PFSK-1 (cell line): ENCODE data around the gene DNAH8.

ENCODE experiments used
- FOXP2 ChIP-seq: optimal IDR thresholded peaks from 2 replicates; pipeline ENCODE3; 2011; ENCODE audit warnings: borderline replicate concordance, control low read depth, inconsistent platforms; ENCODE audit not compliant: insufficient read depth; ENCODE audit errors: extremely low read length, extremely low read depth
- POLR2AphosphoS5 ChIP-seq: IDR thresholded peaks from 2 replicates; pipeline ENCODE4 v1.6.1; 2012; ENCODE audit warnings: low read depth, mild to moderate bottlenecking, control low read depth, low read length, moderate library complexity
- REST ChIP-seq, 2 experiments: IDR thresholded peaks; 2 replicates each; pipeline versions ENCODE4 v1.6.1 to v1.8.0; 2011 to 2012; ENCODE audit warnings: low read depth in 2 of 2, low read length in 2 of 2, control low read depth in 1 of 2, inconsistent platforms in 1 of 2, mild to moderate bottlenecking in 1 of 2, moderate library complexity in 1 of 2; ENCODE audit not compliant: insufficient read depth in 1 of 2
- SIN3A ChIP-seq: IDR thresholded peaks from 2 replicates; pipeline ENCODE4 v1.6.1; 2012; ENCODE audit warnings: mild to moderate bottlenecking, low read length, moderate library complexity, borderline replicate concordance; ENCODE audit not compliant: insufficient read depth
- TAF1 ChIP-seq: IDR thresholded peaks from 2 replicates; pipeline ENCODE4 v1.6.1; 2012; ENCODE audit warnings: low read length, control low read depth, borderline replicate concordance; ENCODE audit not compliant: insufficient read depth

Gene DNAH8

GRCh38 chr6:39007575-39007974, 292.5 kb downstream of the DNAH8 start:
- TF ChIP-seq REST (IDR thresholded peaks at IDR 0.05; ENCODE audit: insufficient read depth in 1 of 2, low read depth in 2 of 2, low read length in 2 of 2) = no peak
- TF ChIP-seq TAF1 = no peak
- no peak for TF ChIP-seq POLR2AphosphoS5
- no peak for TF ChIP-seq SIN3A
- TF ChIP-seq FOXP2 = no peak

GRCh38 chr6:39008737-39009136, 293.6 kb downstream of the DNAH8 start:
- TF ChIP-seq TAF1 (no peak), FOXP2 (no peak), POLR2AphosphoS5 (no peak), REST (IDR thresholded peaks at IDR 0.05; ENCODE audit: insufficient read depth in 1 of 2, low read depth in 2 of 2, low read length in 2 of 2) (no peak), SIN3A (no peak)

DNA sequence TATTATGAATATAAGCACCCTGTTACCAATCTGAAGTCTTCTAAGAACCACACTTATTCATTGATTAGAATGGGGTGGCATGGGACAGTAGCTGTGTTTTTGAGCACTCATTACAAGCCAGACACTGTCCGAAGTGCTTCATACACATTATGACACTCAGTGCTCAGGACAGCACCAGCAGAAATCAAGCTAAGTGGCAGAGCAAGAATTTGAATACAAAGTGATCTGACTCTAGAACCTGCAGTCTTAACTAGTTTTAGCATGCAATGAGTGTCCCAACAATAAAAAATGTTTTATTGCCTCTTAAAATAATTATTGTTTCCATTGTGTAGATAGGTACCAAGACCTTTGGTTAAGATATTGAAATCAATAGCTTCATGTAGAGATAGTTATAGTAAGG, 294.4 kb downstream of the DNAH8 start:
- no peak for TF ChIP-seq POLR2AphosphoS5
- no peak for TF ChIP-seq REST (IDR thresholded peaks at IDR 0.05; ENCODE audit: insufficient read depth in 1 of 2, low read depth in 2 of 2, low read length in 2 of 2)
- TF ChIP-seq FOXP2 = no peak
- TF ChIP-seq TAF1 = no peak
- TF ChIP-seq SIN3A = no peak

DNA sequence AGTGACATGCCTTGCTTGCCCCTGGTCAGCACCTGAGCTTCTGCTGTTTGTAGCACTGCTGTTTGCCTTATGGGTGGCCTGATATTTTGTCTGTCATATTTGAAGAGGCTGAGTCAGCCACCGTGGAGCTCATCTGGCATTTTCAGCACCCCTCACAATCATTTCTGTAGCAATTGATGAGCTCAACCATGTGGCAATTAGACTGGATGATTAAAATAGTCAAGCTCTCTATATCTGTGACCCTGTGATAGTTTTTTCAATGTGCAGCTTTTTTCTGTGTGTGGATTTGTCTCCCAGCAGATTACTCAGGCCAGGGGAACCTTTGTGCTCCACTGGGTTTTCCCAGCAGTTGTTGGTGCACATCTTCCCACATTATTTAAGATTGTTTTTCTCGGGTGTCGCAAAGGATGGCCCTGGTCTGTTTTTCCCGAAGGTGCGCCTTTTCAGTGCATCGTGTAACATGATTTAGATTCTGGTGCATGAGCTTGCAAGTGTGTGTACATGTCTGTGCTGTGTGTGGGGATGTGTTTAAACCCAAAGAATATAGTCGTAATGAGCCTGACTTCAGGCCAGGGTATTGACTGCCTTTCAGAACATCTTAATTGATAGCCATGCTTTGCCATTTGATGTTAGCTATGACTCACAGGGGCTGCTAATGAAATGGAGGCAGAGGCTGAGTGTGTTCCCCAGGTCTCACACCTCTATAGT, 301.9 kb downstream of the DNAH8 start:
- TF ChIP-seq FOXP2 (no peak), REST (IDR thresholded peaks at IDR 0.05; ENCODE audit: insufficient read depth in 1 of 2, low read depth in 2 of 2, low read length in 2 of 2) (no peak)

GRCh38 chr6:39017547-39017880, 302.4 kb downstream of the DNAH8 start:
- no peak for TF ChIP-seq REST (IDR thresholded peaks at IDR 0.05; ENCODE audit: insufficient read depth in 1 of 2, low read depth in 2 of 2, low read length in 2 of 2)
